SU-DHL-6 (cell line): ENCODE results near the gene SEMA3G.

Experiments
- CTCF ChIP-seq: fragments of 200-600 bp; sonication (generic); IDR thresholded peaks from one replicate; pipeline ENCODE4 v1.5.1; 2017; ENCODE audit warnings: antibody characterized with exemption, mild to moderate bottlenecking, low read length, moderate library complexity; ENCODE audit not compliant: insufficient read depth, poor library complexity, severe bottlenecking
- EZH2phosphoT487 ChIP-seq: fragments of 200-600 bp; sonication (generic), shearing (Covaris generic); conservative IDR thresholded peaks from 2 replicates; pipeline ENCODE4 v1.6.1; 2018; ENCODE audit warnings: mild to moderate bottlenecking, antibody characterized with exemption, low read length, moderate library complexity, mixed read lengths

- TF ChIP-seq EZH2phosphoT487 = no peak
- no peak for TF ChIP-seq CTCF
These were observed 21.7 kb downstream of the SEMA3G start for GRCh38 chr3:52423173-52423572.
